ENCODE results near the gene MMP24OS.
A peak's percentile ranks its signal among the peaks of the same experiment; 100 is the strongest.

The MMP24OS gene

GRCh38 chr20:35243986-35244385, 33.9 kb downstream of the MMP24OS start:
- DNase-seq, result peak; percentile 64

DNA sequence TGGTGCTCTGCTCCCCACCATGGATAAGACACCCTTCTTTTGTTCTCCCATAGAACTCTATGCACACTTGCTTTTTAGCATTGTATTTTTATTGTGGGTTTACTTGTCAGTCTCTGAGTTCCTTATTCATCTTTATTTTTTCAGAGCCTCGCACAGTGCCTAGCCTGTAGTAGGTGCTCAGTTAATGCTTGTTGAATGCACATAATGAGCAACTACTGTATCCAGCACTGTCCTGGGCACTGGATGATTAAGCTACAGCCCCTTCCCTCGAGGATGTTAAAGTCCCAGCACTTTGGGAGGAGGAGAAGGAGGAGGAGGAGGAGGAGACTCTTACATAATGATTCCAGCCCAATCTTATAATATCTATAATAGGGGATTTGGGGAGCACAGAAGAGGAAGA, 34.6 kb downstream of the MMP24OS start:
- DNase-seq, result no peak

GRCh38 chr20:35240811-35241293, 37.1 kb downstream of the MMP24OS start:
- no peak for DNase-seq

DNA sequence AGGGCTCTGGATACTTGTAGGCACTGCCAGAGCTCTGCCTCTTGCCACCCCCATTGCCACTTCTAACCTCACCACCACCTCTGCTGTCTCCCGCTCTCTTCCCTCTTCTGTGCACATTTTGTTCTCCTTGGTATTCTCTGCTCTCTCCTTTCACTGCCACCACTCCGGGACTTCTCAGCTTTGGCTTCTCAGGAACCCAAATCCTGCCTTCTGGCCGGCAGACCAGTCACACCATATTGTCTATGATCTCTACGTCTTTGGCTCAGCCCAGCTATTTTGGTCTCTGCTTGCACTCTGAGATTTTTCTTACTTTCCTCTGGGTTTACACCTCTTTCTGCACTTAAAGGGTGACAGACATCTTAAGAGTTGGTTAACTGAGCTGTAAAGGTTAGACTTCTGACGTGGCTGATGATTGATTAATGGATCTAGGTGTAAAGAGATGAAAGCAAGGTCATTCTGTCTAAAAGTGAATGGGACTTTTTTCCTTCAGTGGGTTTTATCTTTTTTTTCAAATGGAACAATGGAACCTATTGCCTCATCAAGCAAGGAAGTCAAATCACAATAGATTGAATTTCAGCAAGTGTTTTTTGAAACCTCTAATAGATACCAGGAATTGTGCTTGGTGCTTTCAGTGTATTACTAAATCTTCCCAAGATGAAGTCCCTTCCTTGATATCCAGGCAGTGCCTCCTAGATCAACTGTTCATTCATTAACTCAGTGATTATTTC, 37.7 kb downstream of the MMP24OS start:
- DNase-seq, result no peak

- no peak for DNase-seq
Measured at GRCh38 chr20:35238735-35239134, 39.2 kb downstream of the MMP24OS start.

GRCh38 chr20:35238170-35238569, 39.8 kb downstream of the MMP24OS start:
- DNase-seq, result no peak

GRCh38 chr20:35237486-35237885, 40.4 kb downstream of the MMP24OS start:
- DNase-seq, result no peak

DNA sequence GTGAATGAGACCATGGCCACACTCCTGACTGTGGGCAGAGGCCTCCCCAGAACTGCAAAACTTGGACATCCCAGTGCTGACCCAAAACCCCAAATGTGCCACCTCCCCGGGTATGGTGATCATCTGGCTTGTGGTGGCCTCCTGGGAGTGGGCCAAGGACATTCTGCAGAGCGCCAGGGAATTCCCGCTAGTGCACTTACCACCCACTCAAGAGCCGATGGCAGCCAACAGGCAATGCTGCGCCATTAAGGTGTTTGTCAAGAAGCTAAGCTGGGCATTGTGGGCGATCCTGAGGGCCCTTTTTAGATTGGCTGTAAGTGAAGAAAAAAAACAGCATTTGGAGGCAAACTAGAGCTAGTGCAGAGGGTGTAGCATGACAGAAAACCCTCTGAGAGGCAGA, 42.0 kb downstream of the MMP24OS start:
- DNase-seq, result no peak

DNA sequence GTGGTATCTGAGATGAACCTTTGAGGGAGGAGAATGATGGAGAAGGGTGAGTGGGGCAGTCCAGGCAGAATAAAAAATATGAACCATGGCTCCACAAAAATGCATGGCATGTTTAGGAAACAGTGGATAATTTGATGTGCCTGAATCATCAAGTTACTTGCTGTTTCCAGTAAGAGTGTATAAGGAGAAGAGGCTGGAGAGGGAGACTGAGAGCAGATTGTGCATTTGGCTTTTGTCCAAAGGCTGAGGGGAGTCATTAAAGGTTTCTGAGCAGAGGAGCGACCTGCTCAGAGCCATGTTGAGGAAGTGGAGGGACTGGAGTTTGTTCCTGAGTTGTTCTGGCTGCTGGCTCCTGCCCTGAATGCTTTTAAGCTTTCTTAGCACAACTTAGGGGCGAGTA, 45.3 kb downstream of the MMP24OS start:
- peak; percentile 86 for DNase-seq

GRCh38 chr20:35226884-35227681, 50.8 kb downstream of the MMP24OS start:
- DNase-seq, result peak; percentile 78
